Right lobe of liver (tissue), 6 donors: ENCODE measurements around the gene MYO1D. TPM values are rescaled to one million over a fixed set of nuclear protein-coding genes. Genes with fewer than 3 reads are reported as not detected.
A peak's percentile ranks its signal among the peaks of the same experiment; 100 is the strongest.

Source experiments
- ATAC-seq, 4 donors: fragments of 200-7000 bp; cut with Tn5 transposase; one replicate each; pipeline ENCODE4 v1.9.1; 2020; ENCODE audit warnings: mild to moderate bottlenecking in 4 of 4, moderate library complexity in 4 of 4
- DNase-seq, 3 donors: peaks; one replicate each; pipeline ENCODE4 v3.0.0-alpha.2; 2020
- H3K27ac ChIP-seq, 3 donors: fragments of 200-600 bp; one replicate each; pipeline ENCODE4 v1.8.0; 2022
- H3K27me3 ChIP-seq, 2 donors: fragments of 200-600 bp; one replicate each; pipeline ENCODE4 v1.8.0; 2022
- H3K36me3 ChIP-seq, 4 donors: fragments of 200-600 bp; sonication (generic) in 1 of 4; one replicate each; pipeline versions ENCODE4 v1.5.1 to v1.8.0; 2017 to 2022; ENCODE audit warnings: control low read depth in 1 of 4
- H3K4me1 ChIP-seq, 4 donors: fragments of 200-600 bp; sonication (generic) in 1 of 4; one replicate each; pipeline versions ENCODE4 v1.5.1 to v1.8.0; 2017 to 2022; ENCODE audit warnings: control low read depth in 1 of 4
- H3K4me3 ChIP-seq, 3 donors: fragments of 200-600 bp; one replicate each; pipeline ENCODE4 v1.8.0; 2022
- H3K9me3 ChIP-seq, 4 donors: fragments of 200-600 bp; sonication (generic) in 1 of 4; one replicate each; pipeline versions ENCODE4 v1.5.1 to v1.8.0; 2017 to 2022; ENCODE audit warnings: control low read depth in 1 of 4
- POLR2A ChIP-seq: fragments of 450-650 bp; IDR thresholded peaks from one replicate; pipeline ENCODE4 v1.6.1; 2017; ENCODE audit warnings: antibody characterized with exemption, mild to moderate bottlenecking
- WGBS: methylation state at CpG from one replicate; pipeline ENCODE4 v1.1.6; 2018; ENCODE audit warnings: low coverage, low lambda C conversion rate; ENCODE audit not compliant: insufficient coverage; ENCODE audit errors: missing lambda C conversion rate; 5-methylcytosine and 5-hydroxymethylcytosine counted together
- intact Hi-C, 2 donors: fragments of 100-400 bp; cut with DNase I; formaldehyde crosslinking; loops; one replicate each; pipeline versions ENCODE4 v1.11.2 to v1.14.1; 2022
- total RNA-seq, 6 experiments: library from RNA; depleted of rRNA in 2 of 6; stranded (reverse); fragments of >200 nt in 2 of 6; fragmentation: NEBNext Ultra II Directional in 3 of 6; extraction: Animal tissue kit (Norgen Biotek cat#: 25700) in 3 of 6; gene quantifications; one replicate each; pipeline versions ENCODE4 v1.1.0 to v1.2.4, GENCODE V29; 2016 to 2023
- TF ChIP-seq, protein P1 (sequence below), 4 donors: fragments of 200-600 bp in 3 of 4; fragments of 450-650 bp in 1 of 4; IDR thresholded peaks; one replicate each; pipeline versions ENCODE4 v1.5.1 to v1.8.0; 2016 to 2022; ENCODE audit warnings: antibody characterized with exemption in 4 of 4, mild to moderate bottlenecking in 2 of 4
- donor health status: DM: no; HTN: yes; CAD: no.
- donor health status: DM: no; HTN: no; CAD: no.
- donor health status: DM: no; HTN: no; CAD: no.
- donor health status: DM: no; HTN: yes; CAD: no.
- donor health status: DM: no; HTN: yes; CAD: no.

Gene MYO1D
- total RNA-seq, 6 experiments from 2014 or later: 17.6 to 25.7 (median 21.0) TPM

DNA sequence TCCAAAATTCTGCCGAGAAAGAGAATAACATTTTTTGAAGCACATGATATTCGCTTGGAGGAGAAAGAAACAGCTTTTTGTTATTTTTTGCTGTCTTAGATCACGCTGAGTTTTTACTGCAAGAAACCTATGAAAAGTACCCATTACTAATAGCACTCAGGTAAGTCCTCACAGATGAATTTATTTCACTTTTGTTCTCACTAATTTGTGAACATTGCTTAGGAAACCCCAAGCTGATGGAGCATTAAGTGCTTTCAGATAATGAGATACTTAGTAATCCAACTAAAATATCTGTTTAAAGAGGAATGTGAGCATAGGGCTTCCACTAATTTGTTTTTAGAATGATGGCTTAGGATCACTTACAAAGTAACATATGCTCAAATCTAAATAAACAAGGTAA, 45.7 kb downstream of the MYO1D start:
- H3K9me3 ChIP-seq: no peaks in the 10 kb centered on the region
- no peak for ATAC-seq
- no peak for DNase-seq
- intact Hi-C loops: no loop called here
- 90% methylated on average over 3 of the region's 3 CpGs for WGBS
- no peaks in the 10 kb centered on the region for H3K36me3 ChIP-seq
- H3K4me3 ChIP-seq: no peak overlapping the region
- TF ChIP-seq, protein P1, sequence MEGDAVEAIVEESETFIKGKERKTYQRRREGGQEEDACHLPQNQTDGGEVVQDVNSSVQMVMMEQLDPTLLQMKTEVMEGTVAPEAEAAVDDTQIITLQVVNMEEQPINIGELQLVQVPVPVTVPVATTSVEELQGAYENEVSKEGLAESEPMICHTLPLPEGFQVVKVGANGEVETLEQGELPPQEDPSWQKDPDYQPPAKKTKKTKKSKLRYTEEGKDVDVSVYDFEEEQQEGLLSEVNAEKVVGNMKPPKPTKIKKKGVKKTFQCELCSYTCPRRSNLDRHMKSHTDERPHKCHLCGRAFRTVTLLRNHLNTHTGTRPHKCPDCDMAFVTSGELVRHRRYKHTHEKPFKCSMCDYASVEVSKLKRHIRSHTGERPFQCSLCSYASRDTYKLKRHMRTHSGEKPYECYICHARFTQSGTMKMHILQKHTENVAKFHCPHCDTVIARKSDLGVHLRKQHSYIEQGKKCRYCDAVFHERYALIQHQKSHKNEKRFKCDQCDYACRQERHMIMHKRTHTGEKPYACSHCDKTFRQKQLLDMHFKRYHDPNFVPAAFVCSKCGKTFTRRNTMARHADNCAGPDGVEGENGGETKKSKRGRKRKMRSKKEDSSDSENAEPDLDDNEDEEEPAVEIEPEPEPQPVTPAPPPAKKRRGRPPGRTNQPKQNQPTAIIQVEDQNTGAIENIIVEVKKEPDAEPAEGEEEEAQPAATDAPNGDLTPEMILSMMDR (IDR thresholded peaks at IDR 0.05): no peak
- TF ChIP-seq POLR2A: no peak
- no peaks in the 10 kb centered on the region for H3K27me3 ChIP-seq
- H3K27ac ChIP-seq: no peak overlapping the region
- peaks cover 0 to 12% (median 5%) of the 10 kb centered on the region in 4 donors for H3K4me1 ChIP-seq

DNA sequence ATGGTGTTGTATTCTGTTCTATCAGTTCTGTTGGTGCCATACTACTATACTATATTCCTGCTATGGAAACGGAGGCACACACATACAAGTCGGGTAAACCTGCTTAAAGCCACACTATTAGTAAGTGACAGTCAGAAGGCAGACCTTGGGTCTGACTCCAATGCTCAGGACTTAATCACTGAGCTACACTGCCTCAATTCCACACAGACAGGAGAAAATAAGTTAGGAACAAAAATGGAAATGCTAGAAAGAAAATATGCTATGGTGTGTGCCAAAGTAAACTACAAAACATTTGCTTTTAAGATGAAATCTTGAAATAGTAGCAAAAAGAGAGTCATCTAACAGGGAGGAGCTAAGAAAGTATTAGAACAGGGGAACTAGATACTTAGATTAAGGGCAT, 48.1 kb downstream of the MYO1D start:
- Histone ChIP-seq H3K4me3 (peak overlapping the region; percentile 22 to 52 (median 42)), H3K4me1 (peaks cover 0 to 12% (median 5%) of the 10 kb centered on the region in 4 donors), H3K36me3 (no peaks in the 10 kb centered on the region), H3K9me3 (no peaks in the 10 kb centered on the region), H3K27ac (peak overlapping the region; percentile 63 to 76 (median 72)), H3K27me3 (no peaks in the 10 kb centered on the region)
- no peak for TF ChIP-seq POLR2A
- TF ChIP-seq, protein P1 (IDR thresholded peaks at IDR 0.05): no peak
- intact Hi-C loops: no loop called here
- DNase-seq: no peak
- 43% methylated on average over 2 of the region's 2 CpGs for WGBS
- peak; percentile 15 to 42 (median 28) for ATAC-seq

DNA sequence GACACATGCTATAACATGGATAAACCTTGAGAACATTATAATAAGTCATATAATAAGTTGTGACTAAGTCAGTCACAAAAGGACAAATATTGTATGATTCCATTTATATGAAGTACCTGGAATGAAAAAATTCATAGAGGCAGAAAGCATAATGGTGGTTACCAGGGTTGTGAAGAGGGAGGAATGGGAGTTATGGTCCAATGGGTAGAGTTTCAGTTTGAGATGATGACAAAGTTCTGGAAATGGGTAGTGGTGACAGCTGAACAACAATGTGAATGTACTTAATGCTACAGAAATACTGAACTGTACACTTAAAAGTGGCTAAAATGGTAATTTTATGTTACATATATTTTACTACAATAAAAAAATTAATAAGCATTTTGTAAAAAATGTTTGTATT, 49.7 kb downstream of the MYO1D start:
- TF ChIP-seq, protein P1 (IDR thresholded peaks at IDR 0.05): no peak
- TF ChIP-seq POLR2A: no peak
- Histone ChIP-seq H3K9me3 (no peaks in the 10 kb centered on the region), H3K36me3 (no peaks in the 10 kb centered on the region), H3K4me3 (no peak overlapping the region), H3K4me1 (peaks cover 0 to 12% (median 5%) of the 10 kb centered on the region in 4 donors), H3K27me3 (no peaks in the 10 kb centered on the region), H3K27ac (no peak overlapping the region)
- DNase-seq (no peak), ATAC-seq (no peak)
- intact Hi-C loops: no loop called here

DNA sequence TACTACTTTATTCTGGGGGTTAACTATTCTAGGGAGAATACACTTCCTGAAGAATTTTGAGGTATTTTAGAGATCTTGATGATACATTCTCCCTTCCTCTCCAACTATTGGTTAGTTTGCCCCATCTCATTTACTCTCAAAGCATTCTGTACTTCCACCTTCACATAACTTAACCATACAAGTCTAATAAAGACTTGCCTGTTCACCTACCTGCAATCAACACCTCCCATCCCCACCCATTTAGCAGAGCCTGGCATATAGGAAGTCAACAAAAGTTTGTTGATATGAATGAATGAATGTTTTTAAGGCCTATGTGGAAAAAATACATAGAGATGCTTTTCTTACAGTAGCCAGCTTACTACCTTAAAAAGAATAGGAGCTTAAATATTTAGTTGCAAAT, 50.8 kb downstream of the MYO1D start:
- Histone ChIP-seq H3K9me3 (no peaks in the 10 kb centered on the region), H3K4me3 (no peak overlapping the region), H3K4me1 (peaks cover 0 to 12% (median 5%) of the 10 kb centered on the region in 4 donors), H3K36me3 (no peaks in the 10 kb centered on the region), H3K27me3 (no peaks in the 10 kb centered on the region), H3K27ac (no peak overlapping the region)
- DNase-seq: no peak
- ATAC-seq: no peak
- TF ChIP-seq, protein P1 (IDR thresholded peaks at IDR 0.05): no peak
- no peak for TF ChIP-seq POLR2A
- intact Hi-C loops: no loop called here

DNA sequence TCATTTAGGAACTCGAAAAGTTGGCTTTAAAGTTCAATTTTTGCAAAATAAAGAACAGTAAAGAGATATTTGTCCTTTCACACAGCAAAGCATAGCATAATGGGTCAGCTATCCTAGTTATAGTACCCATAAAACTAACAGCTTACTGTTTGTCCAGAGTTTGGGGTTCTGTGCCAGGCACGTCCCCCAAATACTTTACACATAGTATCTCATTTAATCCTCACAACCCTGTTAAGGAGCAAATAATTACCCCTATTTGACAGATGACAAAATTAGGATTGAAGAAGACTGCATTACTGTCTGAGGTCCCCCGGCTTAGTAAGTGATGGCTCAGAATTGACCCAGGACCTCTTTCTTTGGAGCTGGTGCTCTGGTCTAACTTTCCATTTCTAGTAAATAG, 52.6 kb downstream of the MYO1D start:
- no peak for TF ChIP-seq POLR2A
- TF ChIP-seq, protein P1 (IDR thresholded peaks at IDR 0.05): no peak
- Histone ChIP-seq H3K9me3 (no peaks in the 10 kb centered on the region), H3K27me3 (no peaks in the 10 kb centered on the region), H3K4me3 (no peak overlapping the region), H3K36me3 (no peaks in the 10 kb centered on the region), H3K4me1 (peaks cover 0 to 9% (median 4%) of the 10 kb centered on the region in 4 donors), H3K27ac (no peak overlapping the region)
- intact Hi-C loops: no loop called here
- DNase-seq: no peak
- WGBS: 94% methylated on average over 2 of the region's 3 CpGs
- no peak for ATAC-seq
